Glutamatergic neuron (in vitro differentiated cells): ENCODE results near the gene PAM. TPM values are rescaled to one million over a fixed set of nuclear protein-coding genes. Genes with fewer than 3 reads are reported as not detected.
A peak's percentile ranks its signal among the peaks of the same experiment; 100 is the strongest.

Source experiments
- DNase-seq: peaks from one replicate; pipeline ENCODE4 v3.0.0; 2022
- H3K27ac Mint-ChIP-seq: one replicate; pipeline ENCODE4 v1.8.0; 2020; ENCODE audit warnings: mild to moderate bottlenecking, mixed read lengths, inconsistent platforms; ENCODE audit not compliant: unreplicated experiment
- H3K27me3 Mint-ChIP-seq: one replicate; pipeline ENCODE4 v1.8.0; 2020; ENCODE audit warnings: mild to moderate bottlenecking, moderate library complexity, mixed read lengths, inconsistent platforms; ENCODE audit not compliant: unreplicated experiment
- H3K36me3 Mint-ChIP-seq: one replicate; pipeline ENCODE4 v1.8.0; 2020; ENCODE audit warnings: mild to moderate bottlenecking, mixed read lengths, inconsistent platforms; ENCODE audit not compliant: unreplicated experiment
- H3K4me1 Mint-ChIP-seq: one replicate; pipeline ENCODE4 v1.8.0; 2020; ENCODE audit warnings: mild to moderate bottlenecking, low read depth, mixed read lengths, inconsistent platforms; ENCODE audit not compliant: unreplicated experiment
- H3K4me3 Mint-ChIP-seq: one replicate; pipeline ENCODE4 v1.8.0; 2020; ENCODE audit warnings: mild to moderate bottlenecking, mixed read lengths, inconsistent platforms; ENCODE audit not compliant: unreplicated experiment
- H3K9me3 Mint-ChIP-seq: one replicate; pipeline ENCODE4 v1.8.0; 2020; ENCODE audit warnings: mild to moderate bottlenecking, moderate library complexity, mixed read lengths, inconsistent platforms; ENCODE audit not compliant: unreplicated experiment
- CTCF ChIP-seq: fragments of 200-600 bp; sonication (generic); IDR thresholded peaks from one replicate; pipeline ENCODE4 v1.5.0; 2021; ENCODE audit not compliant: partially characterized antibody, unreplicated experiment
- total RNA-seq: library from RNA; stranded (reverse); fragmentation: NEBNext Ultra II Directional; extraction: Animal tissue kit (Norgen Biotek cat#: 25700); gene quantifications from one replicate; pipeline ENCODE4 v1.2.1, GENCODE V29; 2021; ENCODE audit not compliant: unreplicated experiment

PAM gene
- total RNA-seq, 1 donor from 2014 or later, result 192 TPM

DNA sequence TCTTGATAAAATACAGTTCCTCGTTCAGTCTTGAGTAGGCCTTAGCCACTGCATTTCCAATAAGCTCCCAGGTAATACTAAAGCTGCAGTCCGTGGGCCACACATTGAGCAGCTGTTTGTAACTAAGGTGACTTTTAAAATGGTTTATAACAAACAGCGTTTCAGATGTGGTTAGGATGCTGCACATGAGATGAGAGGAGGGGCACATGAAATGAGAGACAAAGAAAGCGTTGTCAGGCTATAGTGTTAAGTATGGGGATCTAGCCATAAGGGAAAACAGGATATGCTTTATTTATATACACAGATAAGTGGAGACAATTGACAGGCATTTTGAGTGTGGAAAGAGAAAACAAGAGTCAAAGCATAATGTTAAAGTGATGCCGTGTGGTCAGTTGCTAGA lies 89.9 kb downstream of the PAM start:
- Mint-ChIP-seq H3K4me1 (peaks cover 2% of the 10 kb centered on the region), H3K27ac (peak overlapping the region; percentile 44), H3K36me3 (peaks cover 6% of the 10 kb centered on the region), H3K9me3 (peaks cover 1% of the 10 kb centered on the region), H3K27me3 (peaks cover 2% of the 10 kb centered on the region), H3K4me3 (no peak overlapping the region)
- DNase-seq, result no peak
- TF ChIP-seq CTCF, result no peak

- DNase-seq, result no peak
- Mint-ChIP-seq H3K4me3 (no peak overlapping the region), H3K27me3 (no peaks in the 10 kb centered on the region), H3K9me3 (no peaks in the 10 kb centered on the region), H3K36me3 (no peaks in the 10 kb centered on the region), H3K4me1 (peaks cover 9% of the 10 kb centered on the region), H3K27ac (peak overlapping the region; percentile 34)
- no peak for TF ChIP-seq CTCF
Measured at GRCh38 chr5:102850503-102850902, 95.4 kb downstream of the PAM start.

GRCh38 chr5:102853680-102854079 lies 98.6 kb downstream of the PAM start:
- Mint-ChIP-seq H3K27me3 (no peaks in the 10 kb centered on the region), H3K27ac (no peak overlapping the region)

GRCh38 chr5:102855681-102856388 lies 100.7 kb downstream of the PAM start:
- no peak overlapping the region for H3K4me3 Mint-ChIP-seq
- H3K27me3 Mint-ChIP-seq, result no peaks in the 10 kb centered on the region
- no peak overlapping the region for H3K27ac Mint-ChIP-seq
- H3K36me3 Mint-ChIP-seq, result no peaks in the 10 kb centered on the region
- H3K4me1 Mint-ChIP-seq, result peaks cover 13% of the 10 kb centered on the region
- TF ChIP-seq CTCF, result no peak
- DNase-seq, result no peak
- peaks cover 2% of the 10 kb centered on the region for H3K9me3 Mint-ChIP-seq

More at GRCh38 chr5:102853680-102854079, 98.6 kb downstream of the PAM start:
- H3K4me1 Mint-ChIP-seq, result peaks cover 10% of the 10 kb centered on the region
- H3K4me3 Mint-ChIP-seq, result no peak overlapping the region
- no peaks in the 10 kb centered on the region for H3K9me3 Mint-ChIP-seq
- no peak for DNase-seq
- H3K36me3 Mint-ChIP-seq, result no peaks in the 10 kb centered on the region
- no peak for TF ChIP-seq CTCF

DNA sequence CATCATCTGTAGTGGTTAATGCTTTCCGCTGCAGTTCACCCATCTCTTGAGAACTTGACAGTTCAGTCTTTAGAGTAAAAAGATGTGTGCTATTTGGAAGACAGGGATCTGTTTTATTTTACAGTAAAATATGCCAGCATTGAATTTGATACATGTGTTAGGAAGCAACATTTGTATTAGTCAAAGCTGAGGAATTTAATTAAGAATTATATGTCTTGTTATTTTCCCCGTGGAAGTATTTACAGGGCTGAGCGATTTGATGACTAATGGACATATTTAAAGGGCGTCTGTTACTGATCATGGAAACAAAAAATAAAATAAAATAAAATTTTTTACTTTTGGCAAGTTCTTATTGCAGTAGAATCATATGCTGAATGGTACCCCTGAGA lies 101.3 kb downstream of the PAM start:
- no peak overlapping the region for H3K27ac Mint-ChIP-seq
- no peak for DNase-seq
- H3K4me3 Mint-ChIP-seq, result no peak overlapping the region
- no peaks in the 10 kb centered on the region for H3K36me3 Mint-ChIP-seq
- peaks cover 2% of the 10 kb centered on the region for H3K9me3 Mint-ChIP-seq
- H3K27me3 Mint-ChIP-seq, result no peaks in the 10 kb centered on the region
- no peak for TF ChIP-seq CTCF
- peaks cover 13% of the 10 kb centered on the region for H3K4me1 Mint-ChIP-seq
